ENCODE measurements around the gene IDH3A.

Gene IDH3A

DNA sequence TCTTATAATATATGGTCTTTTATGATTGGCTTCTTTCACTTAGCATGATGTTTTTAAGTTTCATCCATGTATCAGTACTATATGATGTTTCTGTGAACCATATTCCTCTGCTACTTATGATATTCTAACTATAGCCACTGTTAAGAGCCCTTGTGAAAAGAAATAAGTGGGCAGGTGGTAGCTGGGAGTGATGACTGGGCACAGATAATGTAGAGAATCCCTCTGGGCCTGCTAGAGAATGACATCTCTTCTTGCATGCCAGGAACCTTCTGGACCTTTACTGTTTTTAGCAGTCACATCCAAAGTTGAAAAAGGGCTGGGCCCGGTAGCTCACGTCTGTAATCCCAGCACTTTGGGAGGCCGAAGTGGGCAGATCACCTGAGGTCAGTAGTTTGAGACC is 10.2 kb downstream of the IDH3A start:
- no peak for DNase-seq (ENCODE audit: low read depth, low spot score)
- H3K27ac ChIP-seq, result no peak overlapping the region

DNA sequence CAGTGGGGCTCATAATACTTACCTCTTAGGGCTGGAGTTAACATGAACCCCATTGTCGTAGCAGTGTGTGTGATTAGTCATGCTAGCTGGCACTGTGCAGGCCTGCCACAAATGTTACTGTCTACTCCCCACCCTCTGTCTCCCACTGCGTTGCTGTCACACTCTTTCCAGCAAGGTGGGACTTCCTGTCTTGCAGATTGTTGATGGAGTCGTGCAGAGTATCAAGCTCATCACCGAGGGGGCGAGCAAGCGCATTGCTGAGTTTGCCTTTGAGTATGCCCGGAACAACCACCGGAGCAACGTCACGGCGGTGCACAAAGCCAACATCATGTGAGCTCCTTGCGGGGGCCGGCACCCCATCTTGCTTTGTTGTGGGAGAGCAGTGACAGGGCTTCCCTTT is 12.9 kb downstream of the IDH3A start:
- no peak for DNase-seq (ENCODE audit: low read depth, low spot score)
- H3K27ac ChIP-seq, result no peak overlapping the region

DNA sequence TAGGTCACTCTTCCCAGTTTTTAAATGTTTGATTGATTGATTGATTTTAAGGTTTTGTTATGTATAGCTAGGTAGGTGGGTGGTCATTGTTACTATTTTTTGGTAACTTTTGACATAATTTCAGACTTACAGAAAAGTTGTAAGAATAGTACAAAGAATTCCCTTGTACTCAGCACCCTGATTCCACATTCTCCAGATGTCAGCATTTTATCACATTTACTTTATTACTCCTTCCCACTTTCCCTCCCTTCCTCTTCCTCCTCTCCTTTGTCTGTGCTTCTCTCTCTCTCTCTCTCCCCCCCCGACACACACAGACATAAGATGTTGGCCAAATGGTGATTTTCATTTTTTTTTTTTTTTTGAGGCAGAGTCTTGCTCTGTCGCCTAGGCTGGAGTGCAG is 14.8 kb downstream of the IDH3A start:
- H3K27ac ChIP-seq, result no peak overlapping the region
- DNase-seq (ENCODE audit: low read depth, low spot score), result no peak

DNA sequence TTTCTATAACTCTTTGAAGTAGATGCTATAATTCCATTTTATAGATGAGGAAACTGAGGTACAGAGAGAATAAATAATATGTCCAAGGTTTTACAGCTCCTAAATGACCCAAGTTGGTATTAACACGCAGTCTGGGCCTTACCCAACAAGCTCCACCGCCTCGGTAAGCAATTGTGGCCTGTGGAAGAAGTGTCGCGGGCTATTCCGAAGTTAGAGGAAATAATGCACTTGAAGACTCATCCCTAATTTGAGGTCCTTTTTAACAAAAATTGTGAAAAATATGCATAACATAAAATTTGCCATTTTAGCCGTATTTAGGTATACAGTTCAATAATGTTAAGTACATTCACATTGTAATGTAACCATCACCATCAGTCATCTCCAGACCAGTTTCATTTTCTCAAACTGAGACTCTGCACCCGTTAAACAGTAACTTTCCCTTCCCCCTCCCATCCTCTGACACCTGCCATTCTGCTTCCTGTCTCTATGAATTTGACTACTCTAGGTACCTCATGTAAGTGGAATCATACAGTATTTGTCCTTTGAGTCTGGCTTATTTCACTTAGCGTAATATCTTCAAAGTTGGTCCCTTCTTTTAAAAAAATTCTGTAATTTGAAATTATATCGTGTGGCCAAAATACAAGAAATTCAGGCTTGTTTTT is 18.2 kb downstream of the IDH3A start:
- no peak for DNase-seq (ENCODE audit: low read depth, low spot score)

DNA sequence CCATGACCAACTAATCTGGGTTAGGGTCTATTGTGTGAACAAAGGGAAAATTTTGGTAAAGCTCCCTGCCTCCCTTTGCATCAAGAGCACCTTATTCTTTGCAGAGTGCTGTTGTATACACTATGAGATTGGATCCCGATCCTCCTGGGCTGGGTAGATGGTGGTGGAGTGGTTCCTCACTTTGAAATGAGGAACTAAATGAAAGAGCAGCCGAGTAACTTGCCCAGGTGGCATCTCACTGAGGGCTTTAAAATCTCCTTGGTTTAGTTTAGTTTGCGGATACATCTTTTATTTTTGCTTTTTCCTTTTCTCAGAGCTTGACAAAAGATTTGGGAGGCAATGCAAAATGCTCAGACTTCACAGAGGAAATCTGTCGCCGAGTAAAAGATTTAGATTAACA is 19.4 kb downstream of the IDH3A start:
- no peak for DNase-seq (ENCODE audit: low read depth, low spot score)
- H3K27ac ChIP-seq, result no peak overlapping the region

More for the DNA sequence above, 18.2 kb downstream of the IDH3A start:
- no peak overlapping the region for H3K27ac ChIP-seq

DNA sequence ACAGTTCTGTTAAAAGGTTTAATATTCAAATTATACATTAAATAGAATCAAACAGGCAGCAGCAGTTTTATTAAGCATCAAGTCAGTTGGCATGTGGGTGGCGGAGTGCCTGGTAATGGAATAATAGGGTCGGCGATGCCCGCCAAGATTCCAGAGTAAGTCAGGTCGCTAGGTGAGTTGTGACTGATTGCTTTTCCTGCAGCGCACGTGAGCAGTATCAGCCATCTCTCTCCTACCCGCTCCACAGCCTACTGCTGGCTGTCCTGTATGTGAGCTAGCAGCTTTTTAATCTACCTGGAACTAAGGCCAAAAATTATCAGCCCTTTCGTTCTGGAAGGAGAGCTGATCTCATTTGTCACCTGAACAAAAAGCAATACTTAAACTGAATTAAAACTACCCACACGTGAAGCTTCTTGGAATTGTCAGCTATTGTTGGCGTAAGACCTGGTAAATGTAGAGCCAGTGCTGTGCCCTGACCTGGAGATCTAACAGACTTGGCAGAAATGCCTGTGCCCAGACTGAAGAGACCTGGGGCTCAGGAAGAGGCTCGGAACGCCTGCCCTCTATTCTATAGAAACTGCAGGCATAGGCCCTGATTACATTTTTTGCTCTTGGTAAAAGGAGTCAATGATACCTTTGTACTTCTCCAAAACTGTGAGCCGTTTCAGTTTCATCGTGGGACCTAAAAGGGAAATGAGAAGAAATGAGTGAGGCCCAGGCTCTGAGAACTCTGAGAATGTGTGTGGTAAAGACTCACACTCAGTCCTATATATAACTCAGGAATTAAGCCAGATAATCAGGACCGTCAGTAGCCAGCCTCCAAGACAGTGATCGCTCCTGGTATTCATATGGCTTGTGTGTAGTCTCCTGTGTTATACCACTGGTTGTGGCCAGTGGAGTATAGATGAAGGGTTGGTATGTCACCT is 21.9 kb downstream of the IDH3A start:
- no peak overlapping the region for H3K27ac ChIP-seq
- no peak for DNase-seq (ENCODE audit: low read depth, low spot score)

DNA sequence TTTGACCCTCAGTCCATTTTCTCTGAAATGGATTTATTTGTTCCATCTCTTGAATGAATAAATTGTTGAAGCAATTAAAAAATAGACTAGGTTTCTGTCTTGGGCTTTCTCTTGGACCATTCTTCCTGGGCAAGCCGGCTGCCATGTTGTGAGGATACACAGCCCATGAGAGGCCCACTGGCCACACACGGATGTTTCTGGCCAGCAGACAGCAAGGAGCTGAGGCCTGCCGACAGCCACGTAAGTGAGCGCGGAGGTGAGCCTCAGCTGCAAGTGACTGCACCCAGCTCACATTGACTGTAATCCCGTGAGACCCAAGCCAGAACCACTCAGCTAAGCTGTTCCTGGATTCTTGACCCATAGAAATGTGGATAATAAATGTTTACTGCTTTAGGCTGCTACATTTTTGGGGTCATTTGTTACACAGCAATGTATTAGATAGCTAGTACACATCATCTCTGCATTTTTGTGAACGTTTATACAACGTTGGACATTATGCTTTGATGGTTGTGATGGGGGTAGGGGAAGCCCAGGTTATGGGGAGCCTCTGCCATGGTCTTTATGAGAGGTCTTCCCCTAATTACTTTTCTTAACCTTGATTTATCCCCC is 22.8 kb downstream of the IDH3A start:
- H3K27ac ChIP-seq, result no peak overlapping the region
- no peak for DNase-seq (ENCODE audit: low read depth, low spot score)

DNA sequence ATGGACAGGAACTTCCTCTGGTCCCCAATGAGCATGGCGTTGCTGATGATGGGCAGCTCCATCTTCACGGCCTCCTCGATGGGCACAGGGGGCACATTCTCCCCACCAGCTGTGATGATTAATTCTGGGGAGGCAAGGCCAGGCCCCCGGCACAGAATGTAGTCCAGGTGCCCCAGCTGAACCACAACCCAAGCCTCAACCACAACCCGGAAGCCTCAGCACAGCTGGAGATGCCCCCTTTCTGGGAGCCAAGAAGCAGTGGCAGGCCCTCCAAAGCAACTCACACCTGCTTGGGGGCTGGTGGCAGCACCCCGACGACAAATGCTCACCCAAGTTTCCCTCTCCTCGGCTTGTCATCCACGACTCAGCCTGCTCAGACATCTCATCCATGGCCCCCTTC is 25.2 kb downstream of the IDH3A start:
- no peak overlapping the region for H3K27ac ChIP-seq
- DNase-seq (ENCODE audit: low read depth, low spot score), result no peak

DNA sequence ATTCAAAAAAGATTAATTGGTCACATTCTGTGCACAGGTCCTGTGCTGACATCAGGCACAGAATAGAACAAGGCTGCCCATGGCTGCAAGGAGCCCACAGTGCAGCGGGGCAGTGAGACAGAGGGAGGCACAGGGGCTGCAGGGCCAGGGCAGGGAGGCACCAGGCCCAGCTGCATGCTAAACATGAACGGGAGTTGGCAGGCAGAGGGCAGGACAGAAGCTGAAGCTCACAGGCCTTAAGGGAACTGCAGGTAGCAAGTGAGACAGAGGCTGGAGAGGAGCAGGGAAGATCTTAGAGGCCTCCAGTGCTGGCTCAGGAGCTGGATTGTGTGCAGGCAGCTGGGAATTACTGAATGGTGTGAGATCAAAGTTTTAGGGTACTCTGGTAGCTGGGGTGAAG is 26.2 kb downstream of the IDH3A start:
- no peak for DNase-seq (ENCODE audit: low read depth, low spot score)
- H3K27ac ChIP-seq, result no peak overlapping the region

DNA sequence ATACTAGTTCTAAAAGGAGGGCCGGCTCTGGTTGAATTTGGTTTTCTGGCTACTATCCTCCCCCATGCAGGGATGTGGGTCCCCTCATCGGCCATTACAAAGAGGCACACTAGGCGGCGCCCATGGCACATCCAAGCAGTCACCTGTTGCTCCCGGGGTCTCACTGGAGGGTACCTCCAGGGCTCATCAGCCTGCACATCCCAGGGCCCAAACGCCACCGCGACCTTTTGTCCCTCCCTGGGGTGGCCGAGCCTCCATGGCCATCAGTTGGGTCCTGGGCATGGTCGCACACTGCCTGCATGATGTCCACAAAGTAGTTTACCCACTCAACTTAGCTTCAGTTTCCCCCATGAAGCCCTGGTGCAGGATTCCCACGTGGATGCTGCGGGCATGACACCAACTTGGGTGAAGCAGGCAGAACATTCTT is 28.3 kb downstream of the IDH3A start:
- DNase-seq (ENCODE audit: low read depth, low spot score), result no peak

DNA sequence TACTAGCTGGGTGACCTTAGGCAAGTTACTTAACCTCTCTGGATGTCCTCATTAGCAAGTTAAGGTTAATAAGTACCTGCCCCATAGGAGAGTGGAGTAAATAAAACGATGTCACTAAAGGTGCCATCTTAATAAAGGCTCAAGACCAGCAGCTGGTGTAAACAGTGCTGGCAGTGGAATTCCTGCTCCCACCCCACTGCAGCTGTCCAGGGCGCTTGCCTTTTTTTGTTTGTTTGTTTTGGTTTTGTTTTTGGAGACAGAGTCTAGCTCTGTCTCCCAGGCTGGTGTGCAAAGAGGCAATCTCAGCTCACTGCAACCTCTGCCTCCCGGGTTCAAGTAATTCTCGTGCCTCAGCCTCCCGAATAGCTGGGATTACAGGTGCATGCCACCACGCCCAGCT is 28.9 kb downstream of the IDH3A start:
- no peak for DNase-seq (ENCODE audit: low read depth, low spot score)
- no peak overlapping the region for H3K27ac ChIP-seq

More for the DNA sequence above, 28.3 kb downstream of the IDH3A start:
- no peak overlapping the region for H3K27ac ChIP-seq

DNA sequence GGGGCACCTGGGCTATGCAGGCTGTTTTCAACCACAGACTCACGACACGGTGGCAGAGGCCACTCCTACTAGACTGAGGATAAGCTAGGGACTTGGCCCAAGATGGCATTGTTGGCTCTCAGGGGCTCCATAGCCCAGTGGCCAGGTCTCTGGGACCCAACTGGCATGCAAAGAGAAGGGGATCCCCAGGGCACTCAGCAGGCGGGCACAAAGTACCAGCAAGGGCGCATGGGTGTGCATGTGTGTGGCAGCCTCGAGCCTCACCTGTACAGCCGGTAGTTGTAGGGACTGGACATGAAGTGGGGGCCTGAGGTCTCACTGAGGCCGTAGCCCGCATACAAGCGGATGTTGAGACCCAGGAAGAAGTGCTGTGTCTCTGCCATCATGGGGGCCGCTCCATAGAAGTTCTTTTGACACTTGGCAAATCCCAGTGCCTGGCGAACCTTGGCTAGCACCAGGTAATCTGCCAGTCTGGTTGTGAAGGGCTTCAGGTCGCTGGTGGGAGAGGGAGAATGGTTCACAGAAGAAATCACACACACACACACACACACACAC is 30.2 kb downstream of the IDH3A start:
- DNase-seq (ENCODE audit: low read depth, low spot score), result no peak
- H3K27ac ChIP-seq, result no peak overlapping the region

DNA sequence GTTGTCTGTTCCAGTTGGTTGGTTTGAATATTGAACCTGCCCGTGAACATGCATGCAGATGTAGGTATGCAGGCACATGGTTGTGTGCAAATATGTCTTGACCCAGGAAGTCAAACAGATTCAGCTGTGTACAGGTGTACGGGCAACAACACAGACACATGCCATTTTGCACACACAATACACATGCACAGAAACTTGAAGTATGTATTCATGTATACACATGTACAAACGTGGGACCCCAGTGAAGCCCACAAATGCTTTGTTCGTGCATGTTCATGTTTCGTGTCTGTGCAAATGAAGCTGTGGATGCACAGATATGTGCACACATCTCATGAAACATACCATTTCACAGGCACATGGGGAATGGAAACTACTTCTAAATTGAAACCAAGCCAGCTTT is 30.7 kb downstream of the IDH3A start:
- no peak overlapping the region for H3K27ac ChIP-seq
- DNase-seq (ENCODE audit: low read depth, low spot score), result no peak

DNA sequence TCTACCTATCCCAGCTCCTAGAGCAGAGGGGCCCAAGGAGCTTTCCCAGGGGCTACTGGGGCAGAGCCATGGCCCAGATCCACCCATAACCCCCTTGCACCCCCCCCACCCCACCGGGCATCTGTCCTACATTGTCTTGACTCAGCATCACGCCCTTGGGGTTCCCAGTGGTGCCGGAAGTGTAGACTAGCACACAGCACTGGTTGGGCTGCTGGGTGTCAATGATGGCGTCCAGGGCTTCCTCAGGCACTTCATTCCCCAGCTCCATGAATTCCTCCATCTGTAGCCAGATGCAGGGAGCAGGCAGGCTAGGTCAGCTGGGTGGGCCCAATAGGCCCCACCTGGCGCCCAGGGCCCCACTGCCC is 33.2 kb downstream of the IDH3A start:
- no peak for DNase-seq (ENCODE audit: low read depth, low spot score)
- no peak overlapping the region for H3K27ac ChIP-seq

DNA sequence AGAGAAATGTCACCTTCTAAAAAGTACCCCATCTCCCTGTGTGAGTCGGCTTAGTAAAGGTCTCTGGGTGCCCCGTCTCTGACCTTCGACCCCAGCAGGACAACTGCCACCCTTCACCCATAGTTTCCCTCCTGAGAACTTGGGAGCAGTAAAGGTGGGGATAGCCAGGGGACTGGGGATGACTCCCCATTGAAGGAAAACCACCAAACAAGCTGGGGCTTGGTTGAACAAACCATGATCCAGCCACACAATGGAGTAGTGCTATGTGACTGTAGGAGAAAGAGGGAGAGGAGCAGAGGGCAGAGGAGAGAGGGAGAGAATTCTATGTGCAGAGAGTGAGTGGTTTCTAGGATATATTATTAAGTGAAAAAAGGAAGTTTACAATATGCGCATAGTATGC is 33.7 kb downstream of the IDH3A start:
- H3K27ac ChIP-seq, result no peak overlapping the region
- no peak for DNase-seq (ENCODE audit: low read depth, low spot score)

DNA sequence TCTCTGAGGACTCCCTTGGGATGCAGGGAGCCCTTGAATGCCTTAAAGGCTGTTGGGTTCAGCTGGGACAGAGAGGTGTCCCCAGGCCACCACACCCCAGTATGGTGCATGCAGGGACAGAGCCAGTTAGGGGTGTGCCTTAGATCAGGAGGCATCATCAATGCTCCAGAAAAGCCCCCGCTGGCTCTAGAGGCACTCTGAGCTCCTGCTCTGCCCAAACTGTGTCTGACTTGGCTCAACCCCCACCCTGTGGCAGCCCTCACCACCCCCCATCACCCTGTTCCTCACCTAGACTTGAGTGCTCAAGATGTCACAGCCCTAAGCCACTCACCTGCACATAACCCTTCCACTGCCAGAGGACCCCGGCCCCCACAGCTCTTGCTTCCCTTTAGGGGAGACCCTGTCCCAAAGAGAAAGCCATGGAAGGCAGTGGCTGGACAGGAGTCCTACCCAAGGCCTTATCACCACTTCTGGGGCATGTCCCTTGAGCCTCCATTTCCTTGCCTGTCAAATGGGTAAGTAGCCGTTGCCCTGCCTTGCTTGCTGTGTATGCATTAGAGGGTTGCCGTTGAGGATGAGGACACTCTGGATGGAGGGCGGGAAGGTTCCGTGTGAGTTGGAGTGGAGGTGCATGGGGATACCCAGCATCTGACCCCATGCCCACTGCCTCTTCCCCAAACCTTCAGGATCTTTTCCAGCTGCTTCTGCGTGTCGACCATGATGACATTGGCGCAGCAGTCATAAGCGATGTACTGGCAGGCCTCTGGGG is 43.8 kb downstream of the IDH3A start:
- H3K27ac ChIP-seq, result no peak overlapping the region
- DNase-seq (ENCODE audit: low read depth, low spot score), result no peak

DNA sequence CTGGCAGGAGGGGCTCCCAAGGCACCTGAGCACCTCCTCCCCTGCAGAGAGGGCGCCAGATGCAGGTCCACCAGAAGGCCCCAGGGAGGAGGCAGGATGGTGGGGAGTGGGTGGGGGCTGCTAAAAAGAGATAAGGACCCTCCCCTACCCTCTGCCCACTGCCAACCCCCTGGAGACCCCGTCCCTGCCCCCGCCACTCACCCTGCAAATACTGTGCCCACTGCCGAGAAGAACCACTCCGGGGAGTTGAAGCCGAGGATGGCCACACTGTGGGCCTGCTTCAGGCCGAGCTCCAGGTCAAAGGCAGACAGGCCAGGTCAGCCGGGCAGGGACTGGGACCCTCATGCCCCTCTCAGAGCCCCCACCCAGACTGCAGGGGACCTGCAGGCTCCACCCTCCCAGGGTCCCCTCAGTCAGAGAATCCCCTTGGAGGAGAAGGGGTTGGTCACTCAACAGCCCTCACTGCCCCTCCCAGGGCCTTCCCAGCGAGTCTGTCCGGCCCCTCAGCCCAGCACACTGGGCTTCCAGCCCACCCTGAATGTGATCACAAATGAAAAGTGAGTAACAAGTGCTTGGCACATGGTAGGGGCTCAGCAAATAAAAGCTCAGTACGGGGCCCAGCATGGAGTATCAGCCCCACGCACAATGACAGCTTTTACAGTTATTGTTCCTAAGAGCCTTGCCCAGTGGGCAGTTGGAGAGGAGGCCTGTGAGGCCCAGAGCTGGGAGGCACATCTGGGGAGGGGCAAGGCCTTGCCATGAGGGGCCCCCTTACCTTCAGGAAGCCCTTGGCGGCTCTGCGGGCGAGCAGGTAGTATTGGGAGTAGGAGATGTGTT is 44.8 kb downstream of the IDH3A start:
- DNase-seq (ENCODE audit: low read depth, low spot score), result no peak
- no peak overlapping the region for H3K27ac ChIP-seq

DNA sequence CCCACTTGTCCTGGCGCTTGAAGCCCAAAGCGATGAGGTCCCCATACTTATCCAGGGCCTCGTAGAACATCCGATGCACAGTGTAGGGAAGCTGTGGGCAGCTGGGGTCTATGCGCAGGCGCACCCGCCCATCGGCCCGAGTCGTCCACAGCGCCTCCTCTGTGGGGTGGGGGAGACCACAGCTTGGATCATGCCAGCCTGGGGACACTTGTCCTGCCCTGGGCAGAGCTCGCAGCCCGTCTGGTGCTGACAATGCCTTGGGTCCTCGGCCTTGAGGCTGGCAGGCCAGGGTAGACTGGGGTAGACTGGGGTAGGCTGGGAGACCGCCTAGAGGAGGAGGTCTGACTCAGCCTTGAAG is 45.4 kb downstream of the IDH3A start:
- no peak for DNase-seq (ENCODE audit: low read depth, low spot score)
- H3K27ac ChIP-seq, result no peak overlapping the region

DNA sequence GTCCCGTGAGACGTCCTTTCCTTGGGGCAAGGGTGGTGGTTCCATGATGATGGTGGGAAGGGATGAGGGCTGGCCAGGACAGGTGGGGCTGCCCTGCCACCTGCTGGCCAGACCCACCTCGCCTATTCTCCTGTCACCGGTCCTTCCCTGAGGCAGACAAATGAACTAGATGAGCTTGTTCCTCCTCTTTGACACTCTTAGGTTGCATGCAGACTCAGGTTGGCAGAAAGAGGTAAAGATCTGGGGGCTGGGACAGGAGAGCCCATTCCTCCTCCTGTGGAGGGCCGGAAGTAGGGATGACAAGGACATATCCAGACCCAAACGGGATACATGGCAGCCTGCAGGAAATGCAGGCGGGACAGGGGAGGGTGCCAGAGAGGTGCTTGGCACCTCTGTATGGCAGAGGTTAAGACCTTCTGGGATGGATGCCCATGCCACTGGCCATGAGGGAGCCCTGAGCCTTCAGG is 46.6 kb downstream of the IDH3A start:
- no peak overlapping the region for H3K27ac ChIP-seq
- DNase-seq (ENCODE audit: low read depth, low spot score), result no peak
